Erythroblast (primary cell): ENCODE data around the gene MS4A4E.

Experiments used
- GATA1 ChIP-seq: IDR thresholded peaks from 2 replicates; pipeline ENCODE4 v1.6.1; 2011; ENCODE audit warnings: low read depth, mild to moderate bottlenecking, control low read depth, low read length, moderate library complexity
- POLR2A ChIP-seq: IDR thresholded peaks from 2 replicates; pipeline ENCODE4 v1.6.1; 2011; ENCODE audit warnings: mild to moderate bottlenecking, low read length

DNA sequence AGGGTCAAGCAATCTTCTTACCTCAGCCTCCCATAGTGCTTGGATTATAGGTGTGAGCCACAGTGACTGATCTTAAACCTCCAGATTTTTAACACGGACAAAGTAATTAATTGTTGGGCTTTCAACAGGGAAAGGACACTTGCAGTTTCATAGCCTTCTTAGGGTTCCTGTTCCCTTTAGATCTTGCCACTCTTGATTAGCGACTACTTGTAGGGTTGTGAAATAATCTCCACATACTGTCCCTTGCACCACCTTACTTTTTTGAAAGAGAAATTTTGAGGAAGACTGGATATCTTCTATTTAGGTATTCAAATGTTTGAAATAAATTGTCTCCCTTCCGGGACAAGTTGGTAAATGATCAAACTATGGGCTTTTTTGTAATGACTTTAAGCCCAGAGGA is 7.6 kb downstream of the MS4A4E start:
- TF ChIP-seq POLR2A (no peak), GATA1 (no peak)
